Gastroesophageal sphincter (tissue), 4 donors: ENCODE data around the gene C18orf32. TPM values are rescaled to one million over a fixed set of nuclear protein-coding genes. Genes with fewer than 3 reads are reported as not detected.

Source experiments
- ATAC-seq: fragments of 150-250 bp; one replicate; pipeline ENCODE4 v1.9.1; 2016; ENCODE audit warnings: mild to moderate bottlenecking, moderate library complexity
- H3K27ac ChIP-seq, 4 donors: fragments of 200-600 bp; sonication (generic) in 3 of 4; 1 replicate in 3 of 4; 2 replicates in 1 of 4; pipeline ENCODE4 v1.5.1; 2016 to 2019
- H3K27me3 ChIP-seq: fragments of 200-600 bp; sonication (generic); one replicate; pipeline ENCODE4 v1.5.1; 2019
- H3K36me3 ChIP-seq, 2 donors: fragments of 200-600 bp; sonication (generic); one replicate each; pipeline ENCODE4 v1.5.1; 2019; ENCODE audit warnings: control low read depth in 1 of 2
- H3K4me1 ChIP-seq, 3 donors: fragments of 200-600 bp; sonication (generic); 1 replicate in 2 of 3; 2 replicates in 1 of 3; pipeline ENCODE4 v1.5.1; 2016 to 2019; ENCODE audit warnings: control low read depth in 2 of 3
- H3K4me3 ChIP-seq, 2 donors: fragments of 200-600 bp; sonication (generic); one replicate each; pipeline ENCODE4 v1.5.1; 2019; ENCODE audit warnings: mild to moderate bottlenecking in 1 of 2, moderate library complexity in 1 of 2
- H3K9me3 ChIP-seq, 3 donors: fragments of 200-600 bp; sonication (generic); one replicate each; pipeline ENCODE4 v1.5.1; 2017 to 2019; ENCODE audit warnings: control low read depth in 2 of 3
- CTCF ChIP-seq, 4 experiments: fragments of 200-600 bp in 2 of 4; fragments of 450-650 bp in 2 of 4; sonication (generic) in 1 of 4; IDR thresholded peaks; one replicate each; pipeline ENCODE4 v1.5.1; 2017 to 2019; ENCODE audit warnings: antibody characterized with exemption in 4 of 4, mild to moderate bottlenecking in 2 of 4, moderate library complexity in 2 of 4
- EP300 ChIP-seq: sonication (generic); formaldehyde crosslinking; IDR thresholded peaks from one replicate; pipeline ENCODE4 v1.6.1; 2017; ENCODE audit warnings: antibody characterized with exemption, mild to moderate bottlenecking
- POLR2A ChIP-seq, 2 donors: fragments of 450-650 bp; IDR thresholded peaks; one replicate each; pipeline ENCODE4 v1.6.1; 2017; ENCODE audit warnings: antibody characterized with exemption in 2 of 2, mild to moderate bottlenecking in 2 of 2, moderate library complexity in 1 of 2
- POLR2AphosphoS5 ChIP-seq: sonication (generic); formaldehyde crosslinking; IDR thresholded peaks from one replicate; pipeline ENCODE4 v1.6.1; 2017; ENCODE audit warnings: antibody characterized with exemption
- WGBS, 2 donors: methylation state at CpG; one replicate each; pipeline ENCODE4 v1.1.5; 2018; ENCODE audit warnings: low coverage in 1 of 2; 5-methylcytosine and 5-hydroxymethylcytosine counted together
- total RNA-seq, 4 donors: library from RNA; depleted of rRNA; stranded (reverse); fragments of >200 nt; gene quantifications; one replicate each; pipeline ENCODE4 v1.1.0, GENCODE V29; 2016

The C18orf32 gene
- total RNA-seq, 4 donors from 2014 or later, result 38.9 to 64.0 (median 48.2) TPM

GRCh38 chr18:49486606-49486952 is 455 bp downstream of the C18orf32 start:
- peak; percentile 7 for ATAC-seq
- Histone ChIP-seq H3K9me3 (no peaks in the 10 kb centered on the region), H3K4me1 (peaks cover 4 to 61% (median 12%) of the 10 kb centered on the region in 3 donors), H3K27ac (peak overlapping the region; percentile 79 to 97 (median 94)), H3K27me3 (no peaks in the 10 kb centered on the region), H3K36me3 (peaks cover 5 to 59% of the 10 kb centered on the region in 2 donors), H3K4me3 (peak overlapping the region; percentile 65 to 80)
- TF ChIP-seq POLR2AphosphoS5 (no peak), EP300 (no peak), POLR2A (IDR thresholded peaks at IDR 0.05) (no peak), CTCF (IDR thresholded peaks at IDR 0.05) (no peak)
- WGBS, 2 donors, result 2 to 3% methylated on average over 9 to 10 of the region's 10 CpGs

- H3K36me3 ChIP-seq, result peaks cover 5 to 60% of the 10 kb centered on the region in 2 donors
- no peaks in the 10 kb centered on the region for H3K27me3 ChIP-seq
- peak overlapping the region; percentile 65 to 80 for H3K4me3 ChIP-seq
- TF ChIP-seq CTCF (IDR thresholded peaks at IDR 0.05), result no peak
- no peak for TF ChIP-seq POLR2A (IDR thresholded peaks at IDR 0.05)
- TF ChIP-seq POLR2AphosphoS5, result no peak
- TF ChIP-seq EP300, result no peak
- no peak for ATAC-seq
- H3K9me3 ChIP-seq, result no peaks in the 10 kb centered on the region
- H3K27ac ChIP-seq, result peak overlapping the region; percentile 79 to 97 (median 94)
- 22 to 29% methylated on average over 8 of the region's 8 CpGs for whole genome bisulfite sequencing, 2 donors
- peaks cover 4 to 56% (median 7%) of the 10 kb centered on the region in 3 donors for H3K4me1 ChIP-seq
Observed at GRCh38 chr18:49486134-49486533, 900 bp downstream of the C18orf32 start.

GRCh38 chr18:49483198-49483597 is 3.8 kb downstream of the C18orf32 start:
- Histone ChIP-seq H3K4me1 (peaks cover 4 to 50% (median 8%) of the 10 kb centered on the region in 3 donors), H3K4me3 (no peak overlapping the region), H3K27me3 (no peaks in the 10 kb centered on the region), H3K27ac (no peak overlapping the region), H3K9me3 (no peaks in the 10 kb centered on the region), H3K36me3 (peaks cover 0 to 55% of the 10 kb centered on the region in 2 donors)
- TF ChIP-seq POLR2AphosphoS5, result no peak
- no peak for TF ChIP-seq CTCF (IDR thresholded peaks at IDR 0.05)
- no peak for TF ChIP-seq POLR2A (IDR thresholded peaks at IDR 0.05)
- no peak for TF ChIP-seq EP300
- no peak for ATAC-seq

GRCh38 chr18:49481907-49482306 is 5.1 kb downstream of the C18orf32 start:
- 65 to 85% methylated on average over 3 of the region's 3 CpGs for WGBS, 2 donors
- H3K4me3 ChIP-seq, result no peak overlapping the region
- H3K27me3 ChIP-seq, result no peaks in the 10 kb centered on the region
- TF ChIP-seq POLR2AphosphoS5 (no peak), EP300 (no peak), CTCF (IDR thresholded peaks at IDR 0.05) (no peak), POLR2A (IDR thresholded peaks at IDR 0.05) (no peak)
- peaks cover 0 to 58% of the 10 kb centered on the region in 2 donors for H3K36me3 ChIP-seq
- no peak overlapping the region for H3K27ac ChIP-seq
- H3K4me1 ChIP-seq, result peaks cover 4 to 45% (median 8%) of the 10 kb centered on the region in 3 donors
- ATAC-seq, result no peak
- no peaks in the 10 kb centered on the region for H3K9me3 ChIP-seq

- no peak overlapping the region for H3K27ac ChIP-seq
- no peak for ATAC-seq
- H3K27me3 ChIP-seq, result no peaks in the 10 kb centered on the region
- no peak overlapping the region for H3K4me3 ChIP-seq
- peaks cover 0 to 64% of the 10 kb centered on the region in 2 donors for H3K36me3 ChIP-seq
- WGBS, 2 donors, result 88 to 89% methylated on average over 1 to 2 of the region's 4 CpGs
- H3K9me3 ChIP-seq, result no peaks in the 10 kb centered on the region
- TF ChIP-seq EP300 (no peak), CTCF (IDR thresholded peaks at IDR 0.05) (no peak), POLR2A (IDR thresholded peaks at IDR 0.05) (no peak), POLR2AphosphoS5 (no peak)
- peaks cover 4 to 50% (median 8%) of the 10 kb centered on the region in 3 donors for H3K4me1 ChIP-seq
Observed at GRCh38 chr18:49481317-49481716, 5.7 kb downstream of the C18orf32 start.
